Tibial nerve (tissue), 4 donors: Measurements from ENCODE around the gene RPN2. TPM values are rescaled to one million over a fixed set of nuclear protein-coding genes. Genes with fewer than 3 reads are reported as not detected.
A peak's percentile ranks its signal among the peaks of the same experiment; 100 is the strongest.

Source experiments
- DNase-seq, 2 donors: peaks; one replicate each; pipeline ENCODE4 v3.0.0-alpha.2; 2019; ENCODE audit warnings: low spot score in 2 of 2
- H3K27ac ChIP-seq, 4 donors: fragments of 200-600 bp; sonication (generic) in 3 of 4; one replicate each; pipeline ENCODE4 v1.5.1; 2017 to 2019; ENCODE audit warnings: mild to moderate bottlenecking in 1 of 4
- H3K27me3 ChIP-seq, 2 donors: fragments of 200-600 bp; sonication (generic) in 1 of 2; one replicate each; pipeline versions ENCODE4 v1.5.1 to v1.6.0; 2017 to 2019
- H3K36me3 ChIP-seq, 3 donors: fragments of 200-600 bp; sonication (generic); one replicate each; pipeline ENCODE4 v1.5.1; 2018 to 2019
- H3K4me1 ChIP-seq, 4 donors: fragments of 200-600 bp; sonication (generic) in 3 of 4; one replicate each; pipeline ENCODE4 v1.5.1; 2017 to 2019
- H3K4me3 ChIP-seq, 4 donors: fragments of 200-600 bp; sonication (generic) in 3 of 4; one replicate each; pipeline ENCODE4 v1.5.1; 2017 to 2019; ENCODE audit warnings: mild to moderate bottlenecking in 1 of 4, moderate library complexity in 1 of 4
- H3K9me3 ChIP-seq, 4 donors: fragments of 200-600 bp; sonication (generic) in 3 of 4; one replicate each; pipeline ENCODE4 v1.5.1; 2017 to 2019
- CTCF ChIP-seq, 5 experiments: fragments of 200-600 bp in 3 of 5; fragments of 450-650 bp in 2 of 5; sonication (generic) in 3 of 5; IDR thresholded peaks; one replicate each; pipeline ENCODE4 v1.5.1; 2016 to 2019; ENCODE audit warnings: antibody characterized with exemption in 5 of 5, mild to moderate bottlenecking in 3 of 5, moderate library complexity in 2 of 5
- EP300 ChIP-seq, 2 donors: sonication (generic); formaldehyde crosslinking; IDR thresholded peaks; one replicate each; pipeline ENCODE4 v1.6.1; 2017; ENCODE audit warnings: antibody characterized with exemption in 2 of 2, mild to moderate bottlenecking in 1 of 2
- POLR2A ChIP-seq, 2 donors: fragments of 450-650 bp; IDR thresholded peaks; one replicate each; pipeline ENCODE4 v1.6.1; 2017; ENCODE audit warnings: antibody characterized with exemption in 2 of 2, mild to moderate bottlenecking in 2 of 2, moderate library complexity in 2 of 2
- WGBS, 2 donors: methylation state at CpG; one replicate each; pipeline ENCODE4 v1.1.5; 2018; 5-methylcytosine and 5-hydroxymethylcytosine counted together
- total RNA-seq, 4 donors: library from RNA; depleted of rRNA; stranded (reverse); fragments of >200 nt; gene quantifications; one replicate each; pipeline ENCODE4 v1.1.0, GENCODE V29; 2016

Gene RPN2
- total RNA-seq, 4 donors from 2014 or later, result 87.7 to 124 (median 101) TPM

- H3K9me3 ChIP-seq, result no peaks in the 10 kb centered on the region
- peaks cover 0 to 56% (median 8%) of the 10 kb centered on the region in 4 donors for H3K4me1 ChIP-seq
- no peak for DNase-seq
- no peak for TF ChIP-seq CTCF (IDR thresholded peaks at IDR 0.05)
- TF ChIP-seq EP300 (IDR thresholded peaks at IDR 0.05), result no peak
- no peak for TF ChIP-seq POLR2A (IDR thresholded peaks at IDR 0.05)
- H3K4me3 ChIP-seq, result no peak overlapping the region
- H3K36me3 ChIP-seq, result peaks cover 0 to 47% (median 0%) of the 10 kb centered on the region in 3 donors
- WGBS, 2 donors, result 82 to 96% methylated on average over 6 to 7 of the region's 7 CpGs
- no peak overlapping the region for H3K27ac ChIP-seq
- H3K27me3 ChIP-seq, result no peaks in the 10 kb centered on the region
Observed at GRCh38 chr20:37188787-37189186, 9.7 kb downstream of the RPN2 start.

DNA sequence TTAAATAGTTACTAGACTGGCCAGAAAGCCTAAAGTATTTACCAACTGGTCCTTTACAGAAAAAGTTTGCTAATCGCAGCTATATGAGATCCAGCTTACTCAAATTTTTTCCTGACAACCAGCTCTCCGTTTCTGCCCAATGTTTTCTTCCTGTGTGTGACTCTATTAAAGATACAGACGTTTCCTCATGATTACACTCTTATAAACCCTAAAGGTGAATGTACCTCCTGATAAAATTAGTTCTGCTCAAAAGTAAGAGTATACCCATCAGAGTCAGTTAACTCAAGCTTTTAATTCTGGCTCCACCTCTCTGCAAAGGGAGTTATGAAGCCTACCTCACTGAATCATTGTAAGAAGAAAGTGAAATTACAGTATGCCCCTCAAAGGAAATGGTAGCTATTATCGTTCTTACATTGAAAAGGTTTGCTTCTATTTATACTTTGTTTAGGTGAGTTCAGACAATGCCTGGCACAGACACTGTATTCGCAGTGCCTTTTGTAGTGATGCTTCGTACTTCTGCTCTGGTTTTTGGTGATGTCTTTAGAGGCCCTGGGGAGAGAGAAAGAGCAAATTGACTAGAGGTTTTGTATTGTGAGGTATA, 10.4 kb downstream of the RPN2 start:
- WGBS, 2 donors, result 60 to 63% methylated on average over 6 of the region's 6 CpGs

GRCh38 chr20:37190354-37191112, 11.4 kb downstream of the RPN2 start:
- DNase-seq, result no peak
- Histone ChIP-seq H3K27me3 (no peaks in the 10 kb centered on the region), H3K36me3 (peaks cover 0 to 30% (median 2%) of the 10 kb centered on the region in 3 donors), H3K27ac (peak overlapping the region in 1 of 4 donors; percentile 40), H3K9me3 (no peaks in the 10 kb centered on the region), H3K4me3 (no peak overlapping the region), H3K4me1 (peaks cover 0 to 63% (median 15%) of the 10 kb centered on the region in 4 donors)
- no peak for TF ChIP-seq EP300 (IDR thresholded peaks at IDR 0.05)
- TF ChIP-seq CTCF (IDR thresholded peaks at IDR 0.05), result no peak
- TF ChIP-seq POLR2A (IDR thresholded peaks at IDR 0.05), result no peak
- 70 to 73% methylated on average over 9 of the region's 9 CpGs for WGBS, 2 donors

More for the DNA sequence above, 10.4 kb downstream of the RPN2 start:
- TF ChIP-seq POLR2A (IDR thresholded peaks at IDR 0.05) (no peak), EP300 (IDR thresholded peaks at IDR 0.05) (no peak), CTCF (IDR thresholded peaks at IDR 0.05) (no peak)
- Histone ChIP-seq H3K27me3 (no peaks in the 10 kb centered on the region), H3K9me3 (no peaks in the 10 kb centered on the region), H3K4me3 (no peak overlapping the region), H3K27ac (peak overlapping the region in 2 of 4 donors; percentile 18 to 40), H3K36me3 (peaks cover 0 to 40% (median 2%) of the 10 kb centered on the region in 3 donors), H3K4me1 (peaks cover 0 to 55% (median 8%) of the 10 kb centered on the region in 4 donors)
- no peak for DNase-seq

DNA sequence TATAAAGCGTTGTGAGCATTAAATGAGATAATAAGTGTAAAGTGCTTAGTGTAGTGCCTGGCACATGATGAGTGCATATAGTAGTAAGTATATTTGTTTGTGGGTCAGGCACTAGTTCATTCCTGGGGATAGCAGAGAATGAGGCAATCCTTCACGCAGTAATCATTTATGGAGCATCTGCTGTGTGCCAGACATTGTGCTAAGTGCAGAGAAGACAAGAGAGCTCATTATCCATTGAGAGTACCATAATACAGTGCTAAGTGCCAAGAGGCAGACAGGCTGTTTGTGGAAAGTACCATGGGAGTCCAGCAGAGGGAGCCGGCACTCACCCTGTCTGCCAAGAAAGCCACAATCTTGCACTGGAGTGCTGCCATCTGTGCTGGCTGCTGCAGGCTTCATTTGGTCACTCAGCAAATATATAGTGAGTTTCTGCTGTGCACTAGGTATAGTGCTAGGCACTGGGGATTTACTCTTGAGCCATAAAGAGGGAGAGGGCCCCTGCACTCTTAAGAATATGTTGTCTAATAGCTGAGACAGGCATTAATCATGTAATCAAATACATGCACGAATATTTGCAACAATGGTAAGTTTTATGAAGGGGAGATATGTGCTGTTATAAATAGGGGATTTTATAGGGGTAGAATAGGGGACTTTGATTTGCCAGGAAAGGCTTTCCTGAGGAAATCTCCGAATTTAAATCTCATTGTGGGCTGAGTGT, 13.2 kb downstream of the RPN2 start:
- Histone ChIP-seq H3K36me3 (peaks cover 0 to 23% (median 2%) of the 10 kb centered on the region in 3 donors), H3K4me3 (no peak overlapping the region), H3K9me3 (no peaks in the 10 kb centered on the region), H3K27ac (peak overlapping the region in 3 of 4 donors; percentile 50 to 65 (median 54)), H3K4me1 (peaks cover 0 to 77% (median 15%) of the 10 kb centered on the region in 4 donors), H3K27me3 (no peaks in the 10 kb centered on the region)
- DNase-seq, result peak; percentile 83 to 94
- TF ChIP-seq POLR2A (IDR thresholded peaks at IDR 0.05) (no peak), CTCF (IDR thresholded peaks at IDR 0.05) (peak; percentile 82 to 99 (median 87)), EP300 (IDR thresholded peaks at IDR 0.05) (peak; percentile 40 to 68)
- WGBS, 2 donors, result 21% methylated on average over 5 of the region's 5 CpGs
